AG04450 (cell line): ENCODE data around the gene SUCO. TPM values are rescaled to one million over a fixed set of nuclear protein-coding genes. Genes with fewer than 3 reads are reported as not detected.

Experiments used
- CTCF ChIA-PET: fragments of 300-600, 350-600 bp; formaldehyde crosslinking; extraction: SDS; loops from one replicate; lab custom pipeline; 2022; ENCODE audit warnings: antibody characterized with exemption, inconsistent platforms; lab: Charles Lee
- POLR2A ChIA-PET: fragments of 350-600 bp; formaldehyde crosslinking; extraction: SDS; loops from one replicate; lab custom pipeline; 2021; ENCODE audit warnings: antibody characterized with exemption, inconsistent platforms; lab: Yijun Ruan, JAX
- DNase-seq: peaks from one replicate; pipeline ENCODE4 v3.0.0-alpha.2; 2011; ENCODE audit warnings: low read depth, low spot score
- H3K27ac ChIP-seq: one replicate; pipeline ENCODE4 v1.5.1; 2012; ENCODE audit warnings: low read depth, low read length, control low read depth
- H3K27me3 ChIP-seq: one replicate; pipeline ENCODE4 v1.6.0; 2012; ENCODE audit warnings: low read length; ENCODE audit not compliant: control insufficient read depth, insufficient read depth
- H3K4me3 ChIP-seq: 2 replicates; pipeline ENCODE4 v1.5.1; 2011; ENCODE audit warnings: mild to moderate bottlenecking, low read depth, low read length, control low read depth
- H3K9me3 ChIP-seq: 2 replicates; pipeline ENCODE4 v1.5.1; 2012; ENCODE audit warnings: low read length; ENCODE audit not compliant: control insufficient read depth, insufficient read depth
- CTCF ChIP-seq: IDR thresholded peaks from 2 replicates; pipeline ENCODE4 v1.5.1; 2011; ENCODE audit warnings: low read depth, low read length, control low read depth, inconsistent platforms
- polyA plus RNA-seq: library from polyadenylated mRNA; depleted of rRNA; stranded (reverse); fragments of >200 nt; gene quantifications from 2 replicates; pipeline ENCODE4 v1.2.3, GENCODE V29; 2011; rRNA removed
- small RNA-seq: library from RNA; depleted of rRNA; stranded (forward); fragments of <200 nt; gene quantifications from one replicate; pipeline ENCODE3, GENCODE V24; 2012; ENCODE audit warnings: low read depth; ENCODE audit not compliant: insufficient read length

Gene SUCO
- polyA plus RNA-seq, 1 experiment = 25.1 TPM

DNA sequence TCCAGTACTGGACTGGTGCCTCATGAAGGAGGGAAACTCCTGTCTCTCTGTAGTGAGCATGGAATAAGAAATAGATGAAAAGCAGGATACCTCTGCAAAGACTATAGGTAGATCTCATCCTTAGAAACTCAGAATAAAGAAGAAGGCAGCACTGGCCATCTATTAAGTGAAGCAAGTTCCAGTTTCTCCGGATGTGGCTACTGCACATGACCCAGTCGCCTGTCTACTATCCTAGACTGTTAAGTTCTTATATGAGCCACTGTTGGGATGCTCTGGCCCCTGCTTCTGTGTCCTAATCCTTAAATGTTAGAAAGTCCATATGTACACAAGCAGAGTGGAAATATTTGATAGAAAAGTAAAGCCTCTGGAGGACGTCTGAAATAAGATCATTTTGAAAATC lies 128.2 kb downstream of the SUCO start:
- CTCF ChIA-PET = no interaction called here
- DNase-seq = no peak
- Histone ChIP-seq H3K27ac (no peak overlapping the region), H3K4me3 (no peak overlapping the region), H3K9me3 (no peaks in the 10 kb centered on the region; the same call in 1 of the 2 replicates), H3K27me3 (no peaks in the 10 kb centered on the region)
- POLR2A ChIA-PET = no interaction called here
- TF ChIP-seq CTCF = no peak

Small RNA genes lying within 50 kb of the gene (small RNA-seq; reads per million reads assigned to genes)
- gene RNU6-693P = not detected

Other genes with a start within 250 kb of the SUCO start
- gene C1orf105, start 112.5 kb upstream of the SUCO start, polyA plus RNA-seq = not detected in 2 replicates
- gene PIGC, start 89.1 kb upstream of the SUCO start, polyA plus RNA-seq = 22.7 and 25.2 TPM in 2 replicates
- gene FASLG, start 126.0 kb downstream of the SUCO start, polyA plus RNA-seq = not detected in 2 replicates